HepG2 (cell line): ENCODE results near the gene PAXX. TPM values are rescaled to one million over a fixed set of nuclear protein-coding genes. Genes with fewer than 3 reads are reported as not detected.

Experiments used
- FOSL1 ChIP-seq: sonication (generic); formaldehyde crosslinking; IDR thresholded peaks from 2 replicates; pipeline ENCODE4 v1.9.0; 2021; ENCODE audit warnings: missing genetic modification reagents, borderline replicate concordance
- HES4 ChIP-seq: sonication (generic); formaldehyde crosslinking; IDR thresholded peaks from 2 replicates; pipeline ENCODE4 v1.9.0; 2021; ENCODE audit warnings: mild to moderate bottlenecking, missing genetic modification reagents, borderline replicate concordance
- LRRFIP1 ChIP-seq: sonication (generic); formaldehyde crosslinking; conservative IDR thresholded peaks from 2 replicates; pipeline ENCODE4 v1.4.0; 2020; ENCODE audit warnings: missing genetic modification reagents
- NR3C1 ChIP-seq: sonication (generic); formaldehyde crosslinking; IDR thresholded peaks from 2 replicates; pipeline ENCODE4 v1.4.0; 2020; ENCODE audit warnings: missing genetic modification reagents
- RELA ChIP-seq: sonication (generic); formaldehyde crosslinking; IDR thresholded peaks from 2 replicates; pipeline ENCODE4 v1.4.0; 2020; ENCODE audit warnings: missing genetic modification reagents
- REST ChIP-seq, 2 experiments: IDR thresholded peaks; 2 replicates each; pipeline ENCODE4 v1.6.1; 2011 to 2012; ENCODE audit warnings: low read length in 2 of 2, borderline replicate concordance in 1 of 2, low read depth in 1 of 2, mild to moderate bottlenecking in 1 of 2, moderate library complexity in 1 of 2
- SKIL ChIP-seq: sonication (generic); formaldehyde crosslinking; IDR thresholded peaks from 2 replicates; pipeline ENCODE4 v1.8.0; 2022; ENCODE audit warnings: missing genetic modification reagents, mild to moderate bottlenecking, moderate library complexity, borderline replicate concordance
- SP4 ChIP-seq: sonication (generic); formaldehyde crosslinking; IDR thresholded peaks from 2 replicates; pipeline ENCODE4 v1.8.1; 2023; ENCODE audit warnings: mild to moderate bottlenecking, missing genetic modification reagents
- TAF15 ChIP-seq: fragments of 200-400 bp; formaldehyde crosslinking; IDR thresholded peaks from one replicate; pipeline ENCODE4 v1.6.1; 2018; ENCODE audit warnings: mild to moderate bottlenecking, low read depth, low read length; ENCODE audit not compliant: poor library complexity, severe bottlenecking
- TBP ChIP-seq: sonication (generic); formaldehyde crosslinking; IDR thresholded peaks from 2 replicates; pipeline ENCODE4 v1.5.0; 2020; ENCODE audit warnings: missing genetic modification reagents
- USF2 ChIP-seq, 2 experiments: sonication (generic) in 1 of 2; formaldehyde crosslinking in 1 of 2; IDR thresholded peaks; 2 replicates each; pipeline versions ENCODE4 v1.5.1 to v1.6.1; 2011 to 2020; ENCODE audit warnings: borderline replicate concordance in 1 of 2, low read depth in 1 of 2, low read length in 1 of 2, mild to moderate bottlenecking in 1 of 2, missing genetic modification reagents in 1 of 2, moderate library complexity in 1 of 2
- ZFP36L1 ChIP-seq: sonication (generic); formaldehyde crosslinking; IDR thresholded peaks from 2 replicates; pipeline ENCODE4 v1.8.0; 2022; ENCODE audit warnings: mild to moderate bottlenecking, missing genetic modification reagents, moderate library complexity
- ZNF225 ChIP-seq: sonication (generic); formaldehyde crosslinking; IDR thresholded peaks from 2 replicates; pipeline ENCODE4 v1.4.0; 2020; ENCODE audit warnings: mild to moderate bottlenecking, missing genetic modification reagents
- ZNF431 ChIP-seq: sonication (generic); formaldehyde crosslinking; IDR thresholded peaks from 2 replicates; pipeline ENCODE4 v1.9.0; 2022; ENCODE audit warnings: missing genetic modification reagents, low read depth, mild to moderate bottlenecking, borderline replicate concordance
- ZNF484 ChIP-seq: sonication (generic); formaldehyde crosslinking; IDR thresholded peaks from 2 replicates; pipeline ENCODE4 v1.5.1; 2020; ENCODE audit warnings: mild to moderate bottlenecking, low read depth, missing genetic modification reagents, borderline replicate concordance
- ZNF557 ChIP-seq: sonication (generic); formaldehyde crosslinking; IDR thresholded peaks from 2 replicates; pipeline ENCODE4 v1.4.0; 2020; ENCODE audit warnings: missing genetic modification reagents
- ZNF619 ChIP-seq: sonication (generic); formaldehyde crosslinking; IDR thresholded peaks from 2 replicates; pipeline ENCODE4 v1.4.0; 2020; ENCODE audit warnings: mild to moderate bottlenecking, missing genetic modification reagents
- ZNF629 ChIP-seq: sonication (generic); formaldehyde crosslinking; conservative IDR thresholded peaks from 2 replicates; pipeline ENCODE4 v1.5.0; 2020; ENCODE audit warnings: missing genetic modification reagents
- ZNF652 ChIP-seq: IDR thresholded peaks from 2 replicates; pipeline ENCODE4 v1.6.1; 2016; ENCODE audit warnings: low read depth, borderline replicate concordance
- polyA plus RNA-seq, 8 experiments: library from polyadenylated mRNA; depleted of rRNA in 3 of 8; stranded (reverse) in 7 of 8; unstranded in 1 of 8; fragments of >200 nt; fragmentation: Illumina TruSeq in 4 of 8; extraction: Trizol in 4 of 8; gene quantifications; 2 replicates each; pipeline versions ENCODE4 v1.2.1 to v1.2.3, GENCODE V29; 2011 to 2016; ENCODE audit warnings: low read depth in 4 of 8, missing spikeins in 1 of 8, mixed read lengths in 1 of 8; ENCODE audit not compliant: insufficient read depth in 1 of 8
- total RNA-seq, 5 experiments: library from RNA; depleted of rRNA; stranded (reverse); fragments of >200 nt; fragmentation: Illumina TruSeq; extraction: Trizol; gene quantifications; 2 replicates each; pipeline ENCODE4 v1.2.3, GENCODE V29; 2016; ENCODE audit warnings: low read depth in 1 of 5

PAXX gene
- total and polyA plus RNA-seq, 2 of the 13 experiments (the other 11 are each of a cell fraction or from before 2014, with no cell fraction given), result 14.0 to 31.9 TPM

GRCh38 chr9:137021979-137022661, 29.9 kb downstream of the PAXX start (continued):
- TF ChIP-seq TAF15 (no peak), ZNF431 (CRISPR knock-in tag) (no peak), RELA (CRISPR knock-in tag) (no peak), ZFP36L1 (no peak), HES4 (CRISPR knock-in tag) (no peak), NR3C1 (CRISPR knock-in tag) (no peak), SP4 (CRISPR knock-in tag) (peak; percentile 99), ZNF225 (CRISPR knock-in tag) (no peak), SKIL (no peak), LRRFIP1 (CRISPR knock-in tag) (no peak), FOSL1 (CRISPR knock-in tag) (no peak), ZNF652 (CRISPR knock-in tag) (no peak), ZNF619 (no peak), USF2 (IDR thresholded peaks at IDR 0.05; ENCODE audit: low read depth, low read length) (no peak), USF2 (CRISPR knock-in tag; IDR thresholded peaks at IDR 0.05; ENCODE audit: borderline replicate concordance) (peak; percentile 17; the same call in 1 of the 2 replicates), ZNF484 (CRISPR knock-in tag) (no peak), TBP (CRISPR knock-in tag) (no peak), ZNF629 (CRISPR knock-in tag) (no peak), REST (IDR thresholded peaks at IDR 0.05; ENCODE audit: borderline replicate concordance in 1 of 2, low read depth in 1 of 2, low read length in 2 of 2) (no peak), ZNF557 (CRISPR knock-in tag) (no peak)
